OCI-LY7 (cell line): ENCODE measurements around the gene ADD2. TPM values are rescaled to one million over a fixed set of nuclear protein-coding genes. Genes with fewer than 3 reads are reported as not detected.

Source experiments
- BruUV-seq: library from RNA; stranded (reverse); fragments of 400-500 nt; replicated peaks from 2 replicates; lab custom pipeline; 2021; lab: Mats Ljungman, UMichigan
- CTCF ChIA-PET: fragments of 300-600 bp; sonication (Branson Sonifier 250); formaldehyde crosslinking; loops from one replicate; lab custom pipeline; 2022; ENCODE audit warnings: antibody characterized with exemption; ENCODE audit not compliant: unreplicated experiment; lab: Charles Lee
- POLR2A ChIA-PET: fragments of 300-600 bp; sonication (Branson Sonifier 250); formaldehyde crosslinking; loops from one replicate; lab custom pipeline; 2022; ENCODE audit warnings: antibody characterized with exemption; lab: Charles Lee
- DNase-seq: peaks from one replicate; pipeline ENCODE4 v3.0.0-alpha.2; 2015; ENCODE audit warnings: low spot score
- H2AFZ ChIP-seq: fragments of 200-600 bp; sonication (generic), shearing (Covaris generic); 2 replicates; pipeline ENCODE4 v1.6.1; 2014; ENCODE audit warnings: mild to moderate bottlenecking, antibody characterized with exemption, low read length, moderate library complexity
- H3K27ac ChIP-seq: fragments of 200-600 bp; sonication (generic); 2 replicates; pipeline ENCODE4 v1.5.1; 2014; ENCODE audit warnings: mixed run types, low read depth, mild to moderate bottlenecking, moderate library complexity, low read length, inconsistent platforms; ENCODE audit not compliant: poor library complexity, severe bottlenecking
- H3K36me3 ChIP-seq: fragments of 200-600 bp; sonication (generic); 2 replicates; pipeline ENCODE4 v1.6.1; 2014; ENCODE audit warnings: mild to moderate bottlenecking, antibody characterized with exemption, low read length, moderate library complexity, mixed read lengths; ENCODE audit not compliant: insufficient read depth
- H3K4me1 ChIP-seq: fragments of 200-600 bp; sonication (generic); 2 replicates; pipeline ENCODE4 v1.5.1; 2014; ENCODE audit warnings: mild to moderate bottlenecking, low read length; ENCODE audit not compliant: insufficient read depth, poor library complexity, severe bottlenecking
- H3K4me2 ChIP-seq: fragments of 200-600 bp; sonication (generic); 2 replicates; pipeline ENCODE4 v1.6.1; 2014; ENCODE audit warnings: mild to moderate bottlenecking, low read length
- H3K4me3 ChIP-seq: fragments of 200-600 bp; sonication (generic); 2 replicates; pipeline ENCODE4 v1.5.1; 2014; ENCODE audit warnings: mild to moderate bottlenecking, low read depth, low read length; ENCODE audit not compliant: poor library complexity, severe bottlenecking
- H3K79me2 ChIP-seq: fragments of 200-600 bp; sonication (generic); 2 replicates; pipeline ENCODE4 v1.6.1; 2016; ENCODE audit warnings: low read depth, mild to moderate bottlenecking, low read length, moderate library complexity, mixed read lengths; ENCODE audit not compliant: insufficient read depth
- H3K9me2 ChIP-seq: fragments of 200-600 bp; sonication (generic); 2 replicates; pipeline ENCODE4 v1.6.1; 2016; ENCODE audit warnings: mild to moderate bottlenecking, low read length, mixed read lengths; ENCODE audit not compliant: insufficient read depth
- H3K9me3 ChIP-seq: fragments of 200-600 bp; sonication (generic); 2 replicates; pipeline ENCODE4 v1.6.1; 2014; ENCODE audit warnings: mild to moderate bottlenecking, mixed run types, low read length, mixed read lengths
- H4K20me1 ChIP-seq: fragments of 200-600 bp; sonication (generic); 2 replicates; pipeline ENCODE4 v1.6.1; 2014; ENCODE audit warnings: mild to moderate bottlenecking, antibody characterized with exemption, low read length, moderate library complexity, mixed read lengths; ENCODE audit not compliant: insufficient read depth
- CTCF ChIP-seq: fragments of 200-600 bp; sonication (generic); conservative IDR thresholded peaks from 2 replicates; pipeline ENCODE4 v1.5.1; 2014; ENCODE audit warnings: mild to moderate bottlenecking, antibody characterized with exemption, low read length, moderate library complexity, mixed read lengths
- EZH2phosphoT487 ChIP-seq: fragments of 200-600 bp; sonication (generic); IDR thresholded peaks from 2 replicates; pipeline ENCODE4 v1.6.1; 2018; ENCODE audit warnings: low read depth, borderline replicate concordance, mild to moderate bottlenecking, mixed run types, antibody characterized with exemption, low read length, moderate library complexity, mixed read lengths
- intact Hi-C: fragments of 100-400 bp; cut with micrococcal nuclease; formaldehyde crosslinking; loops from one replicate; pipeline ENCODE4 v1.10.0; 2022; ENCODE audit not compliant: unreplicated experiment
- total RNA-seq, 2 experiments: library from RNA; depleted of rRNA in 1 of 2; stranded (reverse); fragments of >200 nt in 1 of 2; shearing (Covaris generic) in 1 of 2; gene quantifications; 2 replicates each; pipeline ENCODE4 v1.2.3, GENCODE V29; 2014 to 2022

Gene ADD2
- total RNA-seq, 2 experiments from 2014 or later: not detected

- no peaks in the 10 kb centered on the region for H3K79me2 ChIP-seq
- H2AFZ ChIP-seq: no peak overlapping the region
- H3K9me2 ChIP-seq: no peaks in the 10 kb centered on the region
- H3K4me3 ChIP-seq: no peak overlapping the region
- H3K4me1 ChIP-seq: no peaks in the 10 kb centered on the region
- H3K27ac ChIP-seq: no peak overlapping the region
- H3K9me3 ChIP-seq: no peaks in the 10 kb centered on the region
- intact Hi-C loops: no loop called here
- no peaks in the 10 kb centered on the region for H4K20me1 ChIP-seq
- POLR2A ChIA-PET: no interaction called here
- CTCF ChIA-PET: no interaction called here
- no TSS peak for BruUV-seq
- DNase-seq: peak; percentile 16
- no peak overlapping the region for H3K4me2 ChIP-seq
- peak; percentile 66 for TF ChIP-seq CTCF
- no peak for TF ChIP-seq EZH2phosphoT487
- no peaks in the 10 kb centered on the region for H3K36me3 ChIP-seq
Observed at GRCh38 chr2:70789304-70790135, 21.5 kb upstream of the ADD2 start.

- TF ChIP-seq CTCF (peak; percentile 69), EZH2phosphoT487 (no peak)
Observed at GRCh38 chr2:70785137-70785911, 17.3 kb upstream of the ADD2 start.

More at GRCh38 chr2:70785137-70785911, 17.3 kb upstream of the ADD2 start:
- Histone ChIP-seq H4K20me1 (no peaks in the 10 kb centered on the region), H3K27ac (no peak overlapping the region), H2AFZ (no peak overlapping the region), H3K4me2 (no peak overlapping the region), H3K36me3 (no peaks in the 10 kb centered on the region), H3K4me1 (no peaks in the 10 kb centered on the region), H3K79me2 (no peaks in the 10 kb centered on the region), H3K9me3 (no peaks in the 10 kb centered on the region), H3K4me3 (no peak overlapping the region), H3K9me2 (no peaks in the 10 kb centered on the region)
- peak; percentile 20 for DNase-seq
- POLR2A ChIA-PET: interaction anchor here (0.7 kb wide), 2 partner anchors 8 to 408 kb away, joined by 3 to 4 read pairs; no protein-coding TSS in a partner anchor
- no TSS peak for BruUV-seq
- CTCF ChIA-PET: no interaction called here
- intact Hi-C loops: no loop called here
